Esophagus squamous epithelium (tissue), 5 donors: ENCODE measurements around the gene RCAN2. TPM values are rescaled to one million over a fixed set of nuclear protein-coding genes. Genes with fewer than 3 reads are reported as not detected.
A peak's percentile ranks its signal among the peaks of the same experiment; 100 is the strongest.

Source experiments
- DNase-seq: peaks from one replicate; lab custom pipeline; 2025; lab: John Stamatoyannopoulos, UW
- H3K27ac ChIP-seq, 4 donors: fragments of 200-600 bp; sonication (generic); one replicate each; pipeline ENCODE4 v1.5.1; 2016 to 2019; ENCODE audit warnings: mild to moderate bottlenecking in 1 of 4
- H3K27me3 ChIP-seq, 4 donors: fragments of 200-600 bp; sonication (generic); 1 replicate in 3 of 4; 2 replicates in 1 of 4; pipeline versions ENCODE4 v1.5.1 to v1.6.0; 2017 to 2021; ENCODE audit warnings: antibody characterized with exemption in 1 of 4
- H3K36me3 ChIP-seq, 3 donors: fragments of 200-600 bp; sonication (generic); one replicate each; pipeline ENCODE4 v1.5.1; 2016 to 2019
- H3K4me1 ChIP-seq, 3 donors: fragments of 200-600 bp; sonication (generic); one replicate each; pipeline ENCODE4 v1.5.1; 2017 to 2019
- H3K4me3 ChIP-seq, 4 donors: fragments of 200-600 bp; sonication (generic); 1 replicate in 3 of 4; 2 replicates in 1 of 4; pipeline ENCODE4 v1.5.1; 2016 to 2019; ENCODE audit warnings: mild to moderate bottlenecking in 2 of 4, moderate library complexity in 1 of 4
- H3K9me3 ChIP-seq, 3 donors: fragments of 200-600 bp; sonication (generic); one replicate each; pipeline ENCODE4 v1.5.1; 2016 to 2019
- POLR2A ChIP-seq, 4 donors: fragments of 450-650 bp; IDR thresholded peaks; one replicate each; pipeline ENCODE4 v1.6.1; 2017; ENCODE audit warnings: antibody characterized with exemption in 4 of 4, mild to moderate bottlenecking in 4 of 4, moderate library complexity in 3 of 4
- WGBS, 2 donors: methylation state at CpG; one replicate each; pipeline ENCODE4 v1.1.5; 2018; 5-methylcytosine and 5-hydroxymethylcytosine counted together
- intact Hi-C: fragments of 100-400 bp; cut with DNase I; formaldehyde crosslinking; loops from one replicate; pipeline ENCODE4 v1.15.0; 2022
- total RNA-seq, 4 donors: library from RNA; depleted of rRNA; stranded (reverse); fragments of >200 nt; gene quantifications; one replicate each; pipeline ENCODE4 v1.1.0, GENCODE V29; 2016
- TF ChIP-seq, protein P1 (sequence below), 6 experiments: fragments of 450-650 bp in 4 of 6; fragments of 200-600 bp in 2 of 6; sonication (generic) in 2 of 6; IDR thresholded peaks; one replicate each; pipeline ENCODE4 v1.5.1; 2016 to 2019; ENCODE audit warnings: antibody characterized with exemption in 6 of 6, mild to moderate bottlenecking in 4 of 6, moderate library complexity in 4 of 6
- donor health status: DM: yes; HTN: yes; CAD: no.

The RCAN2 gene
- total RNA-seq, 4 donors from 2014 or later = 1.4 to 12.4 (median 4.0) TPM

DNA sequence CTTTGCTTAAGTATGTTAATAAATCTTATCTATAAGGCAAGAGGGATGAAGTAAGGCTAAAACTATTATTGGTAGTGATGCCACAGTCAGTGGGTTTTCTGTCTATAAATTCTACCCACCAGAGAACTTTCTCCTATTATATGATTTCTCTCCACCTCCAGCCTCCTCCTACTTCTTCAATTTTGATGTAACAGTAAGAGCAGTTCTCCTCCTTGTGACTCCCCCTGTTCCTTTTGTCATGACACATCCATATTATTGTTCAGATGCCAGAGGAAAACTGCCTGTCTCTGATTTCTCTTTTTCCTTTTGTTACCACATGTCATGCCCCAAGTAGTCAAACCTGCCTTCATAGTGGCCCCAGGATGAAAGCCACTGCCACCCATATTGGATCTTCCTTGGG is 9.1 kb upstream of the RCAN2 start:
- DNase-seq = no peak
- no peak overlapping the region for H3K4me3 ChIP-seq
- intact Hi-C loops = no loop called here
- peak overlapping the region in 1 of 4 donors; percentile 53 for H3K27ac ChIP-seq
- peaks cover 0 to 5% (median 0%) of the 10 kb centered on the region in 3 donors for H3K4me1 ChIP-seq
- no peaks in the 10 kb centered on the region for H3K36me3 ChIP-seq
- H3K27me3 ChIP-seq = no peaks in the 10 kb centered on the region
- no peaks in the 10 kb centered on the region for H3K9me3 ChIP-seq
- TF ChIP-seq POLR2A (IDR thresholded peaks at IDR 0.05) = no peak
- TF ChIP-seq, protein P1, sequence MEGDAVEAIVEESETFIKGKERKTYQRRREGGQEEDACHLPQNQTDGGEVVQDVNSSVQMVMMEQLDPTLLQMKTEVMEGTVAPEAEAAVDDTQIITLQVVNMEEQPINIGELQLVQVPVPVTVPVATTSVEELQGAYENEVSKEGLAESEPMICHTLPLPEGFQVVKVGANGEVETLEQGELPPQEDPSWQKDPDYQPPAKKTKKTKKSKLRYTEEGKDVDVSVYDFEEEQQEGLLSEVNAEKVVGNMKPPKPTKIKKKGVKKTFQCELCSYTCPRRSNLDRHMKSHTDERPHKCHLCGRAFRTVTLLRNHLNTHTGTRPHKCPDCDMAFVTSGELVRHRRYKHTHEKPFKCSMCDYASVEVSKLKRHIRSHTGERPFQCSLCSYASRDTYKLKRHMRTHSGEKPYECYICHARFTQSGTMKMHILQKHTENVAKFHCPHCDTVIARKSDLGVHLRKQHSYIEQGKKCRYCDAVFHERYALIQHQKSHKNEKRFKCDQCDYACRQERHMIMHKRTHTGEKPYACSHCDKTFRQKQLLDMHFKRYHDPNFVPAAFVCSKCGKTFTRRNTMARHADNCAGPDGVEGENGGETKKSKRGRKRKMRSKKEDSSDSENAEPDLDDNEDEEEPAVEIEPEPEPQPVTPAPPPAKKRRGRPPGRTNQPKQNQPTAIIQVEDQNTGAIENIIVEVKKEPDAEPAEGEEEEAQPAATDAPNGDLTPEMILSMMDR (IDR thresholded peaks at IDR 0.05) = no peak

GRCh38 chr6:46491628-46492547 is 639 bp upstream of the RCAN2 start:
- intact Hi-C loops = no loop called here
- WGBS, 2 donors = 14 to 17% methylated on average over 8 to 12 of the region's 30 CpGs
- Histone ChIP-seq H3K36me3 (no peaks in the 10 kb centered on the region), H3K27ac (peak overlapping the region; percentile 67 to 91 (median 85)), H3K4me1 (peaks cover 4 to 31% (median 9%) of the 10 kb centered on the region in 3 donors), H3K9me3 (no peaks in the 10 kb centered on the region), H3K27me3 (peaks cover 0 to 56% (median 5%) of the 10 kb centered on the region in 4 donors), H3K4me3 (peak overlapping the region; percentile 39 to 77 (median 66))
- no peak for DNase-seq
- TF ChIP-seq, protein P1 (IDR thresholded peaks at IDR 0.05) = peak; percentile 29 to 63 (median 34)
- TF ChIP-seq POLR2A (IDR thresholded peaks at IDR 0.05) = no peak

DNA sequence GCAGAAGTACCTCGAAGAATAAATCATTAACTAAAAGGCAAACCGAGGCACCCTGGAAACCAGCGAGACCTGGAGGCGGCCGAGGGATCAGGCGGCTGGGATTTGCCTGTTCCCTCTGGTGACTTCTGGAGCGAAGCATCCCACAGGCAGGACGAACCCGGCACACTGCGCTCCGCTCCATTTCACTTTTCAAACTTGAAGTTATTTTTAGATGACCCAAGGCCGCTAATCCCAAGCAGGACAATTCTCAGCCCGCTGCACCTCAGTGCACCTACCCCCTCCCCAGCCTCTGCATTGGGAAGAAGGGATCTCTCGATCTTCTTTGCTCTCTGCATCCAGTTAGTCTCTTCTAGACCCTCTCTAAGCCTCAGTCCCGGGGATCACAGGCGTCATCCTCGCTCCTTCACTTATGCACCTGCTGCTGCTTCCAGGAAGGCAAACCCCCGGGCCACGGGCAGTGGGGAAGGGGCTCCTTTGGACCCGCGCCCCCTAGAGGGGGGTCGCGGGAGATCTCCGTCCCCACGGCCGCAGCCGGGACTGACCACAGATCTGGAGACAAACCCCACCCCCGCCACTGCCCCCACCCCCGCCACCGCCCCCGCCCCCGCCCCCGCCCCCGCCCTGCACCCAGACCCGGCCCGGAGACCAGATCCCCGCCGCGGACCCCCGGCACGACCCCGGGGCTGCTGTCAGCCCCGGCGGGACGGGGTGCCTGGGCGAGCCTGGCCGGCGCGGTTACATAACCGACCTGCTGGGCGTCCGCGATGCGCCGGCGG is 636 bp downstream of the RCAN2 start:
- Histone ChIP-seq H3K9me3 (no peaks in the 10 kb centered on the region), H3K36me3 (no peaks in the 10 kb centered on the region), H3K27ac (peak overlapping the region; percentile 67 to 91 (median 85)), H3K4me1 (peaks cover 4 to 31% (median 9%) of the 10 kb centered on the region in 3 donors), H3K27me3 (peaks cover 0 to 56% (median 5%) of the 10 kb centered on the region in 4 donors), H3K4me3 (peak overlapping the region; percentile 39 to 77 (median 66))
- DNase-seq = peak; percentile 0
- 8 to 16% methylated on average over 17 to 19 of the region's 56 CpGs for WGBS, 2 donors
- intact Hi-C loops = no loop called here
- TF ChIP-seq, protein P1 (IDR thresholded peaks at IDR 0.05) = no peak
- TF ChIP-seq POLR2A (IDR thresholded peaks at IDR 0.05) = no peak

DNA sequence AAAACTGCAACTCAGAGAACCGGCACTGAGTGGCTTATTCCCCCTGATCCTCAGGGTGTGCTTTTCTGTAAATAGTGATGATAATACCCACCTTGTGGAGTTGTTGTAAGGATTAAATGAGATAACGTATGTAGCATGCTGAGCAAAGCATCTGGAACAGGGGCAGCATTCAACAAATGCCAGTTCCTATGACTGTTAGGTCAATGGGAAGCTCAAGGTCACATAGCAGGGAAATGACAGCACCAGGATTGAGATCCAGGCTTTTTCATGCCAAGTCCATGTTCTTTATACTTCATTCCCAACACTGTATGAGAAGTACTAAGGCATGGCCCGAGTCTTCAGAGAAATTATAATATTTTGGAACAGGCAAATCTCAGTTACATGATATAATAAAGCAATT is 5.1 kb downstream of the RCAN2 start:
- no peak for DNase-seq
- Histone ChIP-seq H3K36me3 (no peaks in the 10 kb centered on the region), H3K4me3 (no peak overlapping the region), H3K9me3 (no peaks in the 10 kb centered on the region), H3K27ac (no peak overlapping the region), H3K4me1 (peaks cover 0 to 17% (median 9%) of the 10 kb centered on the region in 3 donors), H3K27me3 (peaks cover 0 to 37% (median 3%) of the 10 kb centered on the region in 4 donors)
- intact Hi-C loops = no loop called here
- TF ChIP-seq, protein P1 (IDR thresholded peaks at IDR 0.05) = no peak
- TF ChIP-seq POLR2A (IDR thresholded peaks at IDR 0.05) = no peak
- WGBS, 2 donors = 37 to 43% methylated on average over 3 of the region's 3 CpGs
